Stimulated activated CD4-positive, alpha-beta T cell treated with anti-CD3 and anti-CD28 coated beads, Interleukin-12 subunit alpha, Interleukin-12 subunit beta, amount 100 ng/mL, for 48 hours (primary cell): ENCODE data around the gene BCDIN3D.
"Not testable (repeated sequence)": the region's sequence is repeated elsewhere in the genome, so short reads cannot be mapped to it uniquely, and the experiment has no call there.

Source experiments
- DNase-seq, 3 donors: peaks; one replicate each; pipeline ENCODE4 v3.0.0-alpha.2; 2020; ENCODE audit warnings: low read depth in 2 of 3, low spot score in 1 of 3

Gene BCDIN3D

DNA sequence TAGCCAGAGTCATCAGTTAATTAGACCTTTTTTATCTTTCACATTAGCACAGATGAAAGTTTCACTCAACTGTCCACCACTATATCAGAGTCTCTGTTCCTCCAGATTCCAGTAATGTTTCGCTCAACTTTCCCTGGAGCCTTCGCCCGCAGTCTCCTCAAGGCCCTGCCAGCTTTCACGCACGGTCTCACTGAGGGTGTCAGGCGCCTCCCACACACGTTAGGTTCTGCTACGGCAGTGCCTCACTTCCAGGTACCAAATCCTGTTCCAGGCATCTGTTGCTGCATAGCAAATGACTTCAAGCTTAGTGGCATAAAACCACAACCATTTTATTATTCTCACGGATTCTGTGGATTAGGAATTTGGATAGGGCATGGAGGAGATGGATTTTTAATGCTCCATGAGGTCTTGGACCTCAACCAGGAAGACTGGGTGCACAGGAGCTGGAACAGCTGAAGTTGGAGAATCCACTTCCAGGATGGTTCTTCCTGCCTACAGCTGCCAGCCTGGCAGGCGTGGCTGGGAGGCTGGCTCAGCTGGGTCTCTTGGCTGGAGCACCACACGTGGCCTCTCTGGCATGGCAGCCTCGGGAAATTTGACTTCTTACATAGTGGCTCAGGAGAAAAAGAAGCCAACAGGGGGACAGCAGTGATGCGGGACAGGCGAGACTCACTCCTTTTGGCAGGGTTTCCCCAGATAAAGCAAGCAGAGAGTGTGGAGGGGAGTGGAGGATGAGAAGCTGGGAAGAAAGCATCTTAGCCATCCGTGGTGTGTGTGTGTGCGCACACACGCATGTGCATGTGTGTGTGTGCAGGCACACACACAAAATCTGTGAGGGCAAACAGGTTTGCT, 21.3 kb upstream of the BCDIN3D start:
- DNase-seq: no peak

DNA sequence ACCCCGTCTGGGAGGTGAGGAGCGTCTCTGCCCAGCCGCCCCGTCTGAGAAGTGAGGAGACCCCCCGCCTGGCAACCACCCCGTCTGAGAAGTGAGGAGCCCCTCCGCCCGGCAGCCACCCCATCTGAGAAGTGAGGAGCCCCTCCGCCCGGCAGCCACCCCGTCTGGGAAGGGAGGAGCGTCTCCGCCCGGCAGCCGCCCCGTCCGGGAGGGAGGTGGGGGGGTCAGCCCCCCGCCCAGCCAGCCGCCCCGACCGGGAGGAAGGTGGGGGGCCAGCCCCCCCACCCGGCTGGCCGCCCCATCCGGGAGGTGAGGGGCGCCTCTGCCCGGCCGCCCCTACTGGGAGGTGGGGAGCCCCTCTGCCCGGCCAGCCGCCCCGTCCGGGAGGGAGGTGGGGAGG, 18.0 kb upstream of the BCDIN3D start:
- not testable (repeated sequence) for DNase-seq

DNA sequence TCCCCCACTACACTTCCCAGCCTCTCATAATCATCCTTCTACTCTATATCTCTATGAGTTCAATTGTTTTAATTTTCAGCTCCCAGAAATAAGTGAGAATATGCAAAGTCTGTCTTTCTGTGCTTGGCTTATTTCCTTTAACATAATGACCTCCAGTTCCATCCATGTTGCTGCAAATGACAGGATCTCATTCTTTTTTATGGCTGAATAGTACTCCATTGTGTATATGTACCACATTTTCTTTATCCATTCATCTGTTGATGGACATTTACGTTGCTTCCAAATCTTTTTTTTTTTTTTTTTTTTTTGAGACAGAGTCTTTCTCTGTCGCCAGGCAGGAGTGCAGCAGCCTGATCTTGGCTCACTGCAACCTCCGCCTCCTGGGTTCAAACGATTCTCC, 13.0 kb upstream of the BCDIN3D start:
- not testable (repeated sequence) for DNase-seq

GRCh38 chr12:49854976-49855375, 12.1 kb upstream of the BCDIN3D start:
- DNase-seq: no peak

DNA sequence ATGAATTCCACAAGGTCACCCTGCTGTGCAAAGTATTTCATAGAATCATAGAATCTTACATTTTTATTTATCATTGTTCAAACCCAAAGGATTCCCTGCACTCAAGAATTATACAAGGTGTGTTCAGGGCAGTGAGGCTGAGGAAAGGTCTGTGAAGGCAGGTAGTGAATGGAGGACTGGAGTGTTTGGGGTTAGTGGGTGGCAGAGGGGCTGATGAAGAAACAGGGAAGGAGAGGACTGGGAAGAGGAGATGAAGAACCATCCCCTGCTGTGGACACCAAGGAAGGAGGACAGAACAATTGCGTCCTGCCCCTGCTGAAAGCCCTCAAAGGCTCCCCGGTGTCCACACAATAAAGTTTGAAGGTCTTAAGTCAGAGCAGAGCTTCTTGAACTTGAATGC, 10.8 kb upstream of the BCDIN3D start:
- no peak for DNase-seq

DNA sequence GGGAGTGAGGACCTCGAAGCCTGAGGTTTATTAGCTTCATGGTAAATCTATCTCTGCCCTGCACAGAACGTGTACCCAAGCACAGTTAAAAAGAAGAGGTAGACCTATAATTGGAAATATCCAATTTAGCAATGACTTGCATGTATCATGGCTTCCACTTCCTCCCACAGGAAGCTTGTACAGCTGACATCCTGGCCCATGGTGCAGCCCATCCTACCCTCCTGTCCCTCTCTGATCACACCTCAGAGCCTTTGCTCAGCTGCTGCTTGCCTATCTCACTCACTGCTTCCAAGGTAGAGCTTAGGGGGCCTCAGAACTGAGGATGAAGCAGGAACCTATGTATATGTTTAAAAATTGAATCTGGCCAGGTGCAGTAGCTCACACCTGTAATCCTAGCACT, 4.3 kb upstream of the BCDIN3D start:
- no peak for DNase-seq

DNA sequence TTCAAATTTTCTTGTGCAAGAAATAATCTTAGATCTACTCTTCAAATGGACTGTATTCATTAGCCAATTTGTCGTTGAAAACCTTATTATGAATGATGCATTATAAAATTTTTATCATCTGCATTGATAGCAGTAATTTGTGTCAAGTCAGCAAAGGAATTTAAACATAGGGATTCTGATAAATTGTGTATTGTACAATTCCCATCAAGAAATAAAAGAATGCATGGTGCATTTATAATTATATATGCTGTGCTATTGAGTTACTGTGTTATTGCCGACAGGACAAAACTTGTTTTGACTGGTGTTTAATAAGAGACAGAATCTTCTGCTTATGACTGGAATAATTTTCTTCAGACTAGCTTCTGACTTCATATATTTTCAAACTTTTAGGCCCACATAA, 3.1 kb upstream of the BCDIN3D start:
- no peak for DNase-seq

DNA sequence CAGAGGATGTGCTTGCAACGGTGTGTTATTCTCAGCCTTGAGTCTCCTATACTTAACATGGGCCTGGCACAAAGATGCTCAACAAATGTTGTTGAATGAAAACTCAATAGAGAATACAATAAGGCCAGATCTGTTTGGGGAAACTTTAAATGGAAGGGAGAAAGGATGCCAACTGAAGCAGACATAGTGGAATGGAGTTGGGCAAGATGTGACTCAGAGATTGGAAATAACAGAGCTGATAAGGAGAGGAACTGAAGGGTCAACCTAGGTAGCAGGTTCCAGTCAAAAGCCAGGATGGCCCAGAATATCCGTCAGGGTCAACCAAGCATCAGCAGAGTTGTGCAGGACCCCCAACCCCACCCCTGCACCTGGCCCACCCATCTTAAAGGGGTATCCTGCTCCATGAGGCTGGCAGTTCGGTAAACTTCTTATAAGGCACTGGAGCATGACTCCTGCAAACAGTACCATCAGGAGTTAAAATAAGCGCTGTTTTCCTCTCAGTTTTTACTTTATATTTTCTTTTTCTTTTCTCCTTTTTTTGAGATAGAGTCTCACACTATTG, 1.1 kb upstream of the BCDIN3D start:
- no peak for DNase-seq

- no peak for DNase-seq
These were observed 505 bp upstream of the BCDIN3D start for GRCh38 chr12:49843411-49843810.

DNA sequence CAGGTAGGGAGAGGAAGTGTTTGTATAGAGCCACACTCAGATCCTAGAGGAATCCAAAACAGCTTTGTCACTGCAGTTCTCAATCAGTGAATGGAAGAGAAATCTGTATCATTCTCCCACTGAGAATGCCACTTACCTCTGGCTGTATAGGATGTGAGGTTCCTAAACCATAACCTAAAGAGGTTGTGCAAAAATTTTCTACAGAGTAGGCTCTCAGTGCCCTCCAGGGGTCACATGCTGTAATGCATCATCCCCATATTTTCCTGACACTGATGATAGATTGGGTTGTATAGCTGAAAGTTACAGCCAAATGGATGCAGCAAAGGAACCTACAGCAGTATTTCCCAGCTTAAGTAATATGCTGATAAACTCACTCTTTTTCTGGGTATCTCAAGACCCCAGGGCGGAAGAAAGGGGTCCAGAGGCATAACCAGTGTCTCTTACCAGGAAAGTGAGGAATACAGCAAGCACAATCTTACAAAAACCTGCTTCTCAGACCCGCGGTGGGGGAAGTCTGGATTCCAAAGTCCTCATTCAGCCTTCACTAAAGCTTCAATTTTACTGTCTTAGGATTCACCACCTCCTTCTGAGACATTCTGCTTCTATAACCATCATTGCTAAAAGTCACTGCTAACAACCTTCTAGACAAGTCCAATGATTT, 3.8 kb downstream of the BCDIN3D start:
- no peak for DNase-seq

DNA sequence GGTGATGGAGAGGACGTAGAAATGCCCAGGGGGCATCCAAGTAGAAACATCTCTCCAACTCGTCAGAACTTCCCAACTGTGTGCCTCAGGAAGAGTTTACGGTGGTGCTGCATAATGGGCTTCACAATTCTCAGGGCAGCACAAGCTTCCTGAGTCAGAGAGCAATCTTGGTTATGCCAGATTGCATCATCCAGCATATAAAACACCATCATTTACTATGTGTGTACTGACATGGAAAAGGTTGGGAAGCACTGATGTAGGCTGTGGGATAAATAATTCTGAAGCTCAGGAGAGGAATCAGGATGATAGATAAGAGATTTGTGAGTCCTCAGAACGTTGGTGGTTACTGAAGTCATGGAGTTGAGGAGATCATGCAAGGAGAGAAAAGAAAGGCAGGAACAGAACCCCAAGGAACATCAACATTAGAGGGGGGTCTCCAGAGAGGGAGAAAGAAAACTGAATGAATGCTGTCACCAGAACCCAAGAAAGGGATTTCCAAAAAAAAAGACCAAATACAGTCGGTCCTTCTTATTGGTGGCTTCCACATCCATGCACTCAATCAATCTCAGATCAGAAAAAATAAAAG, 10.0 kb downstream of the BCDIN3D start:
- DNase-seq: no peak

DNA sequence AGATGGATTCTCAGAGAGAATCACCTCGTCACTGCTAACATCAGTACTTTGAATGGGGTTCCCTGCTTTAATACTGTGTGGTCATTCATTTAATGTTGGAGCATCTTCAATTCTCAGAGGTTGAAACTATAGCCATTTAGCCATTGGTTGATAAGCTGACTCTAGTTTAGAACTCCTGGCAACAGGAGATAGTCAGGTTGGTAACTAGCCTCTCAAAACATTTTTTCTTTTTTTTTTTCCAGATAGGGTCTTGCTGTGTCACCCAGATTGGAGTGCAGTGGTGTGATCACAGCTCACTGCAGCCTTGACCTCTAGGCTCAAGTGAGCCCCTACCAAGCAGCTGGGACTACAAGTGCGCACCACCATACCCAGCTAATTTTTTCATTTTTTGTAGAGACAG, 11.2 kb downstream of the BCDIN3D start:
- no peak for DNase-seq

DNA sequence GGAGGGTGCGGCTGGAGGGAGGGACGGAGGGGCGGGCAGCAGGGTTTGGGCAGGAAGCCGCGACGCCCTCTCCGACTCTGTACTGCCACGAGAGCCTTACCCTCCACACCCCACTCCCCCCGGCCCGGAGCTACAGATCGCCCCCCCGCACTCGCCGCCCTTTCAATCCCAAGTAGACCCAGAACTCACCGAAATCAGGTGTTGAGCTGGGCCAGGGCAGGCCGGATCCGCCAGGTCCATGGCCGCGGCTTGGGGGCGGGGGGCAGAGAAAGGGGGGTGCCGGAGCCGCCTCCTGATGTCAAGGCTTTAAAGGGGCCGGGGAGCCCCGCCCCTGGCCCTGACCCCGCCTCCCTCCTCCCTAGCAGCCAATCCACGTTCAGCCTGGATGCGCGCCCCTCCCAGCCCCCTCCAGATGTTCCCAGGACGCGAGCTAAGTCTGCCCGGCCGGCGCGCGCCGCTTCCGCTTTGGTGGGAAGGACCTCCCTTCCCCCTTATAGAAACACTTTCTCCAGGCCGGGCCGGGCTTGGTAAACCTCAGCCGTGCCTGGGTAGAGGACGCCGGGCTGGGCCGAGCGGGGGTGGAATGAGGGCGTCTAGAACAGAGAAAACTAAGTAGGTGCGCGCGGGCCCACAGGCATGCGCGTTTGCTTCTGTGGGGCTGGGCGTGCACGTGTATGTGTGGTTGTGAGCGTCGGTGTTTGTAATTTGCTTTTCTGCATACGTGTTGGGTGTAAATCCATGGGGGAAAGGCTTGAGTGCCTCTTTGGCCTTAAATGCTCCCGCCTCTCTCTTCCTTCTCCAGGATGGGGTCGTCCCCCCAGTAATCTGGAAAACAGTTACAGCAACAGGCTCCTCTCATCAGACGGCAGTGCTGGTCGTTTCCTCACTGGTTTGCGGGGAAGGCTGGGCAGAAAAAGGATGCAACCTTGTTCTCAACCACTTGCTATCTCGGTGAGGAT, 14.5 kb downstream of the BCDIN3D start, which contains the start of gene NCKAP5L:
Gene NCKAP5L (minus strand): TSS at position 281 of the 959 bp plus-strand sequence. CDS start 24,369 bp downstream, outside the sequence.
- DNase-seq: peak; percentile 87 to 94 (median 91)

- peak in 1 of 3 donors; percentile 23 for DNase-seq
These were observed 15.4 kb downstream of the BCDIN3D start for GRCh38 chr12:49827401-49828099.

GRCh38 chr12:49827051-49827400, 15.9 kb downstream of the BCDIN3D start:
- DNase-seq: no peak

DNA sequence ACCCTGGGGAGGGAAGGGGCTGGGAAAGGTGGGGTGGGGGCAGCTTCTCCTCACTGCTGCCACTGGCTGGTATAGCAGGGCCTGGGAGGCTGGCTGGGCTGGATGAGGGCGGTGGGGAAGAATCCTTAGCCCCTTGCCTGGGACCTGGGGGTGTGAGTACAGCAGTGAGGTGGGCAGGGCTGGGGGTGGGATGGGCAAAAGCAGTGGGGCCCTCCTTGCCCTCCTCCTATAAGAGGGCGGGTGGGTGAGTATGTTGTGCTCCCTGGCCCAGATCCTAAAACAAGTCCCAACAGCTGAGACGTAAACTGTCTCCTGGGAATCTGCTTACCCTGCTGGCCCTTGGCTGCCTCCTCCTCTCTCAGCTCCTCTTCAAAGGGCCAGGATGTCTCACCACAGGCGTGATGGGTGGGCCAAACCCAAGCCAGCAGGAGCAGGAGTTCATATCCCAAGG, 16.9 kb downstream of the BCDIN3D start:
- no peak for DNase-seq

DNA sequence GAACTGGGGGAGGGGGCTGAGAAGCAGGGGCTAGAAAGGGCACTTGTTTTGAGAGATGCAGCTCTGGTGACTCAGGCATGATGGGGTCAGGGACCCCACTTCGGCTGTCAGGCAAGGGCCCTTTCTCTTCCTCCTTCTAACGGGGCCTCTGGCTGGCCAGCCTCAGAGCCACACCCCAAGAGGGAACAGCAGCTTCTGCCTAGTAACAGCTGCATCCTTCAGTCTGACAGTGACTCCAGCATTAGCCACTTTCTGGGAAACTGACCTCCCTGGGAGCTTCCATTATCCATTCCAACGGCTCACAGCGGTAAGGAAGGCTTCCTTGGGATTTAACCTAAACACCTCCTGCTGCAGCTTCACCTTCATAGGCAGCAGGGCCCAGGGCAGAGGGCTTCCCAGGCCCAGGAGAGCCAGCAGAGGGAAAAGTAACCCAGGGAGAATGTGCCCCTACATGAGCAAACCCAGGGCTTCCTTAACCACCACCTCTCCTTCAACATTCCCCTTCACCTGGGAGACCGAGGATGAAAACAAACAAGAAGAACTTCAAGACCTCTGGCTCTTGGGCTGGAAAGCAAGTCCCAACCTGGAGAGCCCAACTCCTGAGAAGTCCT, 17.4 kb downstream of the BCDIN3D start:
- no peak for DNase-seq

- no peak for DNase-seq
These were observed 18.0 kb downstream of the BCDIN3D start for GRCh38 chr12:49824895-49825294.

DNA sequence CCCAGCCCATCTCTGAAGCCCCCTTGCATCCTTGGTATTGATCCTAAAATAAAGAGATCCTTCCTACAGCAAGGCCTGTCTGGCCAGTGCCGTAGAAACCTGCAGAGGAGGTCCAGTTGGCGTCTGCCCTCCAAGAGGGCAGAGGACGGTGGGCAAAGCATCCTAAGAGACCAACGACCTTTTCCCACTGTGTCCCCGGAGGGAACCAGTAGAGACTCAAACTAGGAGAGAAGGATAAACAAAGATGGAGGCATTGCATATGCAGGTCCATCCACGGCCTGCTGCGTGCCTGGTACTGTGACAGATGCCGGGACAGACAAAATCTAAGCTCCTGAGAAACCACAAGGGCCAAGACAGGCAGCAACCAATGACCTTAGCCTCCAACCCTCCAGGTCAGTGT, 18.5 kb downstream of the BCDIN3D start:
- DNase-seq: no peak

- DNase-seq: no peak
These were observed 19.0 kb downstream of the BCDIN3D start for GRCh38 chr12:49823951-49824350.
